HTR-8/SVneo (cell line): ENCODE data around the gene NOL3.
"Not testable (repeated sequence)": the region's sequence is repeated elsewhere in the genome, so short reads cannot be mapped to it uniquely, and the experiment has no call there.

Source experiments
- DNase-seq: peaks from one replicate; pipeline ENCODE4 v3.0.0; 2011; ENCODE audit warnings: low spot score, mixed read lengths; ENCODE audit not compliant: insufficient read length
- FAIRE-seq: peaks from 2 replicates; lab custom pipeline; 2011; peaks lifted over from hg19 to GRCh38; lab: Jason Lieb, UNC

The NOL3 gene

GRCh38 chr16:67170168-67170948 is at the start of gene NOL3:
NOL3 (plus strand) TSS chr16:67170538.
- FAIRE-seq: peak; percentile 48

GRCh38 chr16:67122799-67123198 is 47.5 kb upstream of the NOL3 start:
- not testable (repeated sequence) for DNase-seq, FAIRE-seq

More at GRCh38 chr16:67170168-67170948, at the start of gene NOL3:
- DNase-seq: peak; percentile 91

GRCh38 chr16:67128417-67128816 is 41.9 kb upstream of the NOL3 start:
- FAIRE-seq (no peak), DNase-seq (no peak)

GRCh38 chr16:67128887-67129286 is 41.5 kb upstream of the NOL3 start:
- DNase-seq (no peak), FAIRE-seq (no peak)

GRCh38 chr16:67129422-67129821 is 40.9 kb upstream of the NOL3 start:
- FAIRE-seq (no peak), DNase-seq (no peak)

GRCh38 chr16:67137605-67138004 is 32.7 kb upstream of the NOL3 start:
- FAIRE-seq (no peak), DNase-seq (no peak)

GRCh38 chr16:67141391-67141790 is 28.9 kb upstream of the NOL3 start:
- no peak for FAIRE-seq
- DNase-seq: no peak

GRCh38 chr16:67142342-67142741 is 28.0 kb upstream of the NOL3 start:
- FAIRE-seq: no peak
- no peak for DNase-seq

- no peak for DNase-seq
- FAIRE-seq: no peak
These were observed 25.4 kb upstream of the NOL3 start for GRCh38 chr16:67144943-67145342.

GRCh38 chr16:67145746-67146145 is 24.6 kb upstream of the NOL3 start:
- FAIRE-seq (no peak), DNase-seq (no peak)

GRCh38 chr16:67146523-67147357 is 23.6 kb upstream of the NOL3 start:
- no peak for DNase-seq
- no peak for FAIRE-seq

- no peak for DNase-seq
- FAIRE-seq: no peak
These were observed 22.7 kb upstream of the NOL3 start for GRCh38 chr16:67147437-67148140.

GRCh38 chr16:67148221-67148620 is 22.1 kb upstream of the NOL3 start:
- no peak for DNase-seq
- no peak for FAIRE-seq

GRCh38 chr16:67148656-67149275 is 21.6 kb upstream of the NOL3 start:
- no peak for DNase-seq
- FAIRE-seq: no peak

GRCh38 chr16:67149276-67150046 is 20.9 kb upstream of the NOL3 start:
- DNase-seq (no peak), FAIRE-seq (no peak)

GRCh38 chr16:67150047-67150832 is 20.1 kb upstream of the NOL3 start:
- FAIRE-seq (peak; percentile 71), DNase-seq (no peak)

GRCh38 chr16:67150833-67151396 is 19.4 kb upstream of the NOL3 start, which contains the start of gene B3GNT9:
B3GNT9 (minus strand) TSS chr16:67150998; CDS start chr16:67150485, 513 bp downstream.
- peak; percentile 57 for FAIRE-seq
- DNase-seq: no peak

- no peak for DNase-seq
- FAIRE-seq: no peak
These were observed 18.8 kb upstream of the NOL3 start for GRCh38 chr16:67151431-67152097.
